GM19240 (cell line): ENCODE measurements around the gene WNT5B.
"Not testable (repeated sequence)": the region's sequence is repeated elsewhere in the genome, so short reads cannot be mapped to it uniquely, and the experiment has no call there.

Source experiments
- DNase-seq: peaks from one replicate; pipeline ENCODE4 v3.0.0; 2011; ENCODE audit warnings: low spot score; ENCODE audit not compliant: insufficient read length

The WNT5B gene

DNA sequence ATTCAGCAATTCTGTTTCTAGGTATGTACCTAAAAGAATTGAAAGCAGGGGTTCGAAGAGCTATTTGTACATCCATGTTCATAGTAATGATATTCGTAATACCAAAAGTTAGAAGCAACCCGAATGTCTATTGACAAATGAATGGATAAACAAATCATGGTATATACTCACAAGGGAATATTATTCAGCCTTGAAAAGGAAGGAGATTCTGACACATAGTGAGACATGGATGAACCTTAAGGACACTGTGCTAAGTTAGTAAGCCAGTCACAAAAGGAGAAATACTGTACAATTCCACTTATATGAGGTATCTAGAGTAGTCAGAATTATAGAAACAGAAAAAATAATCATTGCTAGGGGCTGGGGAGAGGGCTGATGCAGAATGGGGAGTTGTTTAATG, 30.3 kb upstream of the WNT5B start:
- DNase-seq: no peak

GRCh38 chr12:1602706-1603105, 26.3 kb upstream of the WNT5B start:
- DNase-seq: not testable (repeated sequence)

DNA sequence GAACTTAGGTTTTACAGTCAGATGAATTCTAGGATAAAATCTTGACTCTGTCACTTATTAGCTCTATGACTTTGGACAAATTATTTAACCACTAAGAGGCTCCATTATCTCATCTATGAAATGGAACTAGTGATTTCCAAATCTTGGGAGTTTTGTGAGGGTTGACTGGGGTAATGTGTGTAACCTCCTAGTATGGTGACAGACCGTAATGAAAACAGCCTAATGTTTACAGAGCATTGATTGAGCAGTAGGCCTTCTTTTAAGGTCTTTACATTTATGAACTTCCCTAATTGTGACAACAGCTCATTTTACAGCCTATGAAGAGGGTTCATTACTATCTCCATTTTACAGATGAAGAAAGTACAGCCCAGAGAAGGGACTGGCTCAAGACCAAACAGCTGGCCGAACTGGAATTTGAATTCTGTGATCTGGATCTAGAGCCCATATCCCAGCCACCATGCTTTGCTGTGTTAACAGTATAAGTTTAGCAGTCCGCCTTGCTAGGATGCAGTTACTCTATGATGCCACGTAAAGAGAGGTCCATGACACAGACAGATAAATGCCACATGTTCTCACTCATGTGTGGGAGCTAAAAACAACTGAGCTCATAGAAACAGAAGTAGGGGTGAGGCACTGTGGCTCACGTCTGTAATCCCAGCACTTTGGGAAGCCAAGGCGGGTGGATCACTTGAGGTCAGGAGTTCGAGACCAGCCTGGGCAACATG, 25.6 kb upstream of the WNT5B start:
- no peak for DNase-seq

DNA sequence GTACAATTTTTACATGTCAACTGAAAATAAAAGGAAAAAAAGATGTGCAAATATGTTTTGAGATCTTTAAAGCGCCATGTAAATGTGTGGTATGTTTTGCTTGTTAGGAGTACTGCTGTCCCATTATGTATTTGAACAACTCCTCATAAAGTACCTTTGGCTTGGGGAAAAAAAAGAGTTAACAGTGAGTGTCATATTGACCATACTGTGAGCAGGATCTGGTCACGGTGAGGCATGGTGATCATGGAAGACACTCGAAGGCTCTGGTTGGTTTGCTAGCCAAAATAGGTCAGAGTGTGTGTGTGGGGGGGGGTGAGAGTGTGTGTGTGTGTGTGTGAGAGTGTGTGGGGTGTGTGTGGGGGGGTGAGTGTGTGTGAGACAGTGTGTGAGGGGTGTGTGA, 24.6 kb upstream of the WNT5B start:
- no peak for DNase-seq

DNA sequence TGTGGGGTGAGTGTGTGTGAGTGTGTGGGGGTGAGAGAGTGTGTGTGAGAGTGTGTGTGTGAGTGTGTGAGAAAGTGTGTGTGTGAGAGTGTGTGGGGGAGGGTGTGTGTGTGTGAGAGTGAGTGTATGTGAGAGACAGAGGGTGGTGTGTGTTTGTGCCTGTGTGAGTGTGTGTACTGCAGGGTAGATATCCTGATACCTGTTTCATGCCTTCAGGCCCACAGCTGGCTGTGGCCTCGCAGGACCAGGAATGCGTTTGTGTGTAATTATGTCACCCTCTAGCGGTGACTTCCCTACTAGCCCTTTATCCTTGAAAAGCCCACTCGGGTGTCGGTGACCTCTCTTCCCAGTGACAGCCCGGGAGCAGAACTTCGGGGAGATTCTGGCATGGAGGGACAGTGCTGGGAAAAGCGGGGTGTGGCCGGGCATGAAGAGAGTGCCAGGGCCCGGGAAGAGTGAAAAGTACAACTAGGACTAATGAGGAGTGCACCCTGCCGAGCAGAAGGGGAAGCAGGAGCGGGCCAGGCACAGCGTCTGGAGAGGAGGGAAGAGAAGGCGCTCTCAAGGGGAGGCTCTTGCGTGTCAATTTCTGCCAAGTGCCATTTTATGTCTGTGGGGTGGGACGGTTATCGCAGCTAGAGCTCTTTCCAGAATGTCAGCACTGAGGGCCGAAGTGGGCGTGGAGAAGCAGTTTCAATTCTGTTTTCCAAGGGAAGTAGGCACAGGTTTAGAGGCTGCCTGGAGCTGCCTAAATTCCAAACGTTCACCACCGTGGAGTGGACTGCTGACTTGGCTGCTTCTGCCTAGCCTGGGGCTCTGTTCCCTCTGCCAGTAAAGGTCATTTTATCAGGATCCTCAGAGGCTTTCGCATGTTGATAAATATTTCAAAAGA, 23.7 kb upstream of the WNT5B start:
- DNase-seq: no peak

- peak; percentile 33 for DNase-seq
Measured at GRCh38 chr12:1606021-1606622, 22.9 kb upstream of the WNT5B start.

- no peak for DNase-seq
Measured at GRCh38 chr12:1607940-1608712, 20.9 kb upstream of the WNT5B start.

DNA sequence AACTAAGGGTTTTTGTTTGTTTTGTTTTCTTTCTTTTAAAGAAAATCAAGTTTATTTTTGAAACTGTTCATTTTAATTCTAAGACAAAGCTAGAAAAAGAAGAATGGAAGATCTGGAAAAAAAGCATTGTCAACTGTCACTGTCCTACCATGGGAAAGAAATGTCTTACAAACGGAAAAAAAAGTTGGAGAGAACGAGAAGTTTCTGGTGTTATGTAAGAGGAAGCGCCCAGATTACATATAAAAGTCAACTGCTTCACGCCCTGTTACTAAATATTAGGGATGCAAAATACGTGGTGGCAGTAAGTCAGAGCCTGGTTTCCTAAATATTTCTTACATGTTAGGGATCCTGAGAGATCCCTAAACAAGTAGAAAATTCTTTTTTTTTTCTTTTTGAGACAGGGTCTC, 20.3 kb upstream of the WNT5B start:
- DNase-seq: no peak

- no peak for DNase-seq
Measured at GRCh38 chr12:1610072-1610643, 18.9 kb upstream of the WNT5B start.

GRCh38 chr12:1611803-1612572, 17.0 kb upstream of the WNT5B start:
- no peak for DNase-seq

GRCh38 chr12:1613860-1614259, 15.2 kb upstream of the WNT5B start:
- no peak for DNase-seq

GRCh38 chr12:1614360-1614759, 14.7 kb upstream of the WNT5B start:
- no peak for DNase-seq

DNA sequence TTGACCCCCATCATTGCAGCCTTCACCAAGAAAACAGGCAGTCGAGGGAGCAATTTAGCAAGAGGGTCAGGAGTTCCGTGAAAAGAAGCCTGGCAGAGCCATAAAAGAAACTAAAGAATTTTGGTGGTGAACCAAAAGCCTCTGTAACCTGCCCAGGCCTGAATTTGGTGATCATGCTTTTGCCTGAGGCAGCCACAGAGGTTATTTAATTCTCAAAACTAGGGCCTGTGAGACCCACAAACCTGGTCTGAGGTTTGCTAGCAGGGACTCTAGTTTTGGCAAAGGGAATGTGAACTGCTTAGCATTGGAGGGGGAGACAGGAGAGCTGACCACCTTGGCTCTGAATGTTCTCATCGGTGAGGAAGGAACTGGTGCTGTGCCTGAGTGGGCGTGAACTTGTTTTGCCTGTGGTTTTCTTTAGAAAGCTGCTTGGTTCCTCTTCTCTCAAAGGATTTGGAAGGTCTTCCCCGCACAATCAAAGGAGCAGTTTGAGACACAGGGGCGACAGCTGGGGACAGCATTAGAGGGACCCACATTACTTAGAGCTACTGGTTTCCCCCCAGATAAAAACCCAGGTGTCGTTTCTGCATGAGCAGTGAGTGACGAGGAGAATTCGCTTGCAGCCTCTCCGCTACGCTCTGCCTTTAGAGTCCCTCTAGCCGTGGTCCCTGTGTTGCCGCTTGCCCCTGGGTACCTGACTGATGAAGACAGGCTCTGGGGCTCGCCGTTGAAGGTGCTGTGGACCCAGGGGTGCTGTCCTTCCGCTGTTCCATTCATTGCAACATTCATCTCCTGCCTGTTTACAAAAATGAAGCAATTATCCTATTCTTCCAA, 12.6 kb upstream of the WNT5B start:
- no peak for DNase-seq

DNA sequence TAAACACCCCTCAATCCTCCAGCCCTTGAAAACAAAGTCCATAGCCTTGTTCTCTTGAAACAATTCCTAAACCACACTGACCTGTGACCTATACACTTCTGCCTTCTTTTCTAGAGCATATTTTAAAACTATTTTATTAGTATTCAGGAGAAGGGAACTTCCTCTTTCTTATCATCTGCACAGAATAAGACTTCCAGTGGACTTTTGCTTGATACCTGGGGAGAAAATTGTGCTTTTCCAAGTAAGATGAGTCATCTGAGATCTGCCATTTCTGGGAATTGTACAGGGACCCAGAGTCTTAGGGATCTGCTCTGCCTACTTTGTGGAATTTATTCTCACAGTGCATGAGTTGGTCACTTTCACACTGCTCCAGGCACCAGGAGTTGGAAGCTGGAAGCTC, 10.5 kb upstream of the WNT5B start:
- DNase-seq: no peak

DNA sequence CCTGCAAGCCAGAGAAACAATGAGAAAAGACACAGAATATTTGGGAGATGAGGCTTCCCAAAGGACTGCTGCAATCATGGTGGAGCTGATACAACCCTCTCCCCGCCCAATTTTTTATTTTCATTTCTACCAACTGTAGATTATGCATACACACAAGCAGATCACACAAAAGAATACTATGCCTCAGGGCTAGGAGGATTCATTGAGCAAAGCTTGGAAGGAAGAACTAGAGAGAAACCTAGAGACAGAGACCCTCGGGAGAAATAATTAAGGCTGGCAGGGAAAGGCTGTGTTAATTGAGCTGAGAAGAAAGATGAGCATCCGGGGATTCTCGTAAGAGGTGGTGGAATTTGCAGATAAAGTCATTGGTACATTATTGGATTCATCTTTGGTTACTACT, 9.9 kb upstream of the WNT5B start:
- no peak for DNase-seq

DNA sequence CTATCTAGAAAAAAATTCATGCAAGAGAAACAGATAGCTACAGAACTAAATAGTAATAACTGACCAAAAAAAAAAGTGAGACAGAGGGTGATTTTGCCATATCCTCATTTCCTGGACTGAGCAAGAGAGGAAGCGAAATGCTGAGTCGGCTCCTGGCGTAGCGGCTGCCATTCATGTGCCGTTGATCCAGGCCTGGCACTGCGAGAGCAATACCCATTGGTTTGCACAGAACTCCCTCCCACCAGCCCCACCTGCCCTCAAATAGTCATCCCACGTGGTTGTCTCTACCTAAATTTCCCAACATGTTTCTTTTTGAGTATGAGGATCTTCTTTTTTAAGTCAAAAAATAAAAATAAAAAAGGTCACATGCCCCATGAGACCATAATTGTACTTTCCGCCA, 9.4 kb upstream of the WNT5B start:
- no peak for DNase-seq

DNA sequence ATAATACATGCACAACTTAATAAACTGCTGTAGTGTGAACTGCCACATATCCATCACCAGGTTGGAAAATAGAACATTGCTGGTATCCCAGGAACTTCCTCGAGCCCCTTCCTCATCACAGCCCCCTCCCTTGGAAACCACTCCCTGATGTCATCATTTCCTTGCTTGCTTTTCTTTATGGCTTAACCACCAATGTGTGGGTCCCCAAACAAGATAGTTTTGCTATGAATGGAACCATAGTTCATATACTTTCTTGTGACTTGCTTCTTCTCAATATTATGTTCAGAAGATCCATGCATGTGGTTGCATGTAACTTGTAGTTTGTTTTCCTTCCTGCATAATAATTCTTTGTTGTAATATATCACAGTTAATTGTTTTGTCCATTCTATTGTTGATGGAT, 8.9 kb upstream of the WNT5B start:
- no peak for DNase-seq

DNA sequence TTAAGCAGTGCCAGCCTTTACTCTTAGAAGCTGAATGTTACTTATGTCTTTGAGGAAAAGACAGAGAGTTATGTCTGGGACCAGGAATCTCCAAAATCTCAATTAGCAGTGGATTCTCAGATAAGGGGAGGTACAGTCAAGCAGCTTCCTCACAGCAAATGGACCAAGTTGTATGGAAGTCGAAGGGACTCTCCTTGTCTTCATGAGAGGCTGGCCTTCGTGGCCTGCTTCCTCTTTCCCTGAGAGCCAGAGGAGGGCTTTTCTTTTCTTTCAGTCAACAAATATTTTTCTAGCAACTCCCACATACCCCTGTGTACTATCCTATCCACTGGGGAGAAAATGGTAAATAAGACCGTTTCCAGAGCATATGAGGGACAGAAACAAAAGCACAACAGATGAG, 6.6 kb upstream of the WNT5B start:
- no peak for DNase-seq

DNA sequence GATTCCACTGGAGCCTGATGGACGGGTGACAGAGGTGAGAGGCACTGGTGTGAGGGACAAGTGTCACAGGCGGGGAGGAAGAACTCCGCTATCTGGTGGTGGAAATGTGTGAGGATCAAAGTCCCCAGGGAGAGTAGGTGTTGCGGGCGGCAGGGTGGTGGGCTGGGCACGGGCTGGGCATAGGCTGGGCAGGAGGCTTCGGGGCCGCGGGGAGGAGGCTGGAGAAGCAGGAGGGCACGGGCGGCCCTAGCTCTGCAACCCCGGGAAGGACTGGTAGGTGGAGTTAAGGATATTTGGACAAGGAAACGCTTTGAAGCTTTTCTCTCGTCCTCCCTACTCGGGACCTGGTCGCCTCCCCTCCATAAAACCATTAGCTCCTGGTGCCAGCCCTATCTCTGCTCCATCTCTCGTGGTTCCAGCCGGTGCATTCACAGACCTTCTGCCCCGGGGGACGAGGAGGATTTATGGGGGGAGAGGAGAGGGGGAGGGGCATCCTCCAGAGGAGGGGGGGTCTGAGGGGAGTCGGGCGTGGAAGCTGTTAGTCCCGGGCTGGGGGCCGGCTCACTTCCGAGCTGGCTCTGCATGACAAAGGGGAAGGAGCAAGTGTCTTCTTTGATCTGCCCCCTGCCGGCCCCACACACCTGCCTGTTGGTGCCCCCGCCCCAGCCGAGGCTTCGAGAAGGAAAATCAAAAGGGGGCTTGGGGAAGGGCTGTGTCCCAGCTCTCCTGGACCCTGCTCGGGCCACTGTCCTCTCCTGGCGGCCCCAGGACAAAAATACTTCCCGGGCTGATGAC, 504 bp downstream of the WNT5B start:
- DNase-seq: no peak
